PC-9 (cell line): Measurements from ENCODE around the gene TENM4.

Source experiments
- EZH2 ChIP-seq: fragments of 200-600 bp; sonication (generic); IDR thresholded peaks from 2 replicates; pipeline ENCODE4 v1.8.0; 2017; ENCODE audit warnings: antibody characterized with exemption, low read depth
- TF ChIP-seq, protein P1 (sequence below): fragments of 200-600 bp; sonication (generic); conservative IDR thresholded peaks from 2 replicates; pipeline ENCODE4 v1.6.1; 2017; ENCODE audit warnings: mixed run types, antibody characterized with exemption, mild to moderate bottlenecking, moderate library complexity

DNA sequence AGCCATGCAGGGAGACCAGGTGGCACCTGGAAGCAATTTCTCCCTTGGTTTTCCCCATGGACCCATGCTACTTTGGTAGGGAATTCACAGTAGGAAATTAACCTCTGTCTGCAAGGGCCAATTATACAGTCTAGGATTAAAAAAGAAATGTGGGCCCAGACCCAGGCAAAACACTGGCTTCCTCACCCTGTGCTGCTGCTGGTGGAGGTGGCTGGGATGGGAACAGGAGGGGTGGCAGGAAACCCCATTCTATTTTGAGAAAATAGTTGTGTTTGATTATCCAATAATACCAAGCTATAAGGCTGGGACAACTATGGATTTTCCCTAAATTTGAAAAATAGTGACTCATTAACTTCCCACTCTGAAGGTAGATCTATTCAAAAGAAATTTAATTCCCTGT, 449.1 kb downstream of the TENM4 start:
- no peak for TF ChIP-seq EZH2
- TF ChIP-seq, protein P1, sequence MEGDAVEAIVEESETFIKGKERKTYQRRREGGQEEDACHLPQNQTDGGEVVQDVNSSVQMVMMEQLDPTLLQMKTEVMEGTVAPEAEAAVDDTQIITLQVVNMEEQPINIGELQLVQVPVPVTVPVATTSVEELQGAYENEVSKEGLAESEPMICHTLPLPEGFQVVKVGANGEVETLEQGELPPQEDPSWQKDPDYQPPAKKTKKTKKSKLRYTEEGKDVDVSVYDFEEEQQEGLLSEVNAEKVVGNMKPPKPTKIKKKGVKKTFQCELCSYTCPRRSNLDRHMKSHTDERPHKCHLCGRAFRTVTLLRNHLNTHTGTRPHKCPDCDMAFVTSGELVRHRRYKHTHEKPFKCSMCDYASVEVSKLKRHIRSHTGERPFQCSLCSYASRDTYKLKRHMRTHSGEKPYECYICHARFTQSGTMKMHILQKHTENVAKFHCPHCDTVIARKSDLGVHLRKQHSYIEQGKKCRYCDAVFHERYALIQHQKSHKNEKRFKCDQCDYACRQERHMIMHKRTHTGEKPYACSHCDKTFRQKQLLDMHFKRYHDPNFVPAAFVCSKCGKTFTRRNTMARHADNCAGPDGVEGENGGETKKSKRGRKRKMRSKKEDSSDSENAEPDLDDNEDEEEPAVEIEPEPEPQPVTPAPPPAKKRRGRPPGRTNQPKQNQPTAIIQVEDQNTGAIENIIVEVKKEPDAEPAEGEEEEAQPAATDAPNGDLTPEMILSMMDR = no peak
